Caco-2 (cell line): ENCODE results near the gene TMEM201. TPM values are rescaled to one million over a fixed set of nuclear protein-coding genes. Genes with fewer than 3 reads are reported as not detected.

Experiments
- BruUV-seq: library from RNA; stranded (reverse); fragments of 400-500 nt; replicated peaks from 2 replicates; lab custom pipeline; 2021; lab: Mats Ljungman, UMichigan
- CTCF ChIA-PET: fragments of 300-600 bp; sonication (Branson Sonifier 250); formaldehyde crosslinking; loops from one replicate; lab custom pipeline; 2022; ENCODE audit warnings: antibody characterized with exemption; lab: Charles Lee
- POLR2A ChIA-PET: fragments of 300-600 bp; sonication (Branson Sonifier 250); formaldehyde crosslinking; loops from one replicate; lab custom pipeline; 2022; ENCODE audit warnings: antibody characterized with exemption; lab: Charles Lee
- DNase-seq, 2 experiments: peaks; one replicate each; pipeline versions ENCODE4 v3.0.0 to v3.0.0-alpha.2; 2020 to 2022
- H3K27me3 ChIP-seq: replicated peaks from 2 replicates; pipeline ENCODE4 v1.6.0; 2011; ENCODE audit warnings: low read length; ENCODE audit not compliant: control insufficient read depth, insufficient read depth
- H3K36me3 ChIP-seq: 2 replicates; pipeline ENCODE4 v1.5.1; 2011; ENCODE audit warnings: low read length; ENCODE audit not compliant: control insufficient read depth, insufficient read depth
- H3K4me1 ChIP-seq: fragments of 250-450 bp; sonication (Bioruptor Pico); 2 replicates; pipeline ENCODE4 v1.5.1; 2020; ENCODE audit warnings: mild to moderate bottlenecking
- H3K4me3 ChIP-seq: 2 replicates; pipeline ENCODE4 v1.5.1; 2011; ENCODE audit warnings: low read depth, mild to moderate bottlenecking, control low read depth, low read length
- H3K9me3 ChIP-seq: fragments of 250-450 bp; sonication (Bioruptor Pico); 2 replicates; pipeline ENCODE4 v1.5.1; 2020; ENCODE audit warnings: mild to moderate bottlenecking, moderate library complexity
- H3K27ac Mint-ChIP-seq: one replicate; pipeline ENCODE4 v1.8.0; 2022; ENCODE audit warnings: mixed read lengths; ENCODE audit not compliant: unreplicated experiment
- H3K27me3 Mint-ChIP-seq: one replicate; pipeline ENCODE4 v1.8.0; 2022; ENCODE audit warnings: mixed read lengths; ENCODE audit not compliant: insufficient read depth, unreplicated experiment
- H3K36me3 Mint-ChIP-seq: one replicate; pipeline ENCODE4 v1.8.0; 2022; ENCODE audit warnings: mild to moderate bottlenecking, mixed read lengths; ENCODE audit not compliant: insufficient read depth, unreplicated experiment
- H3K4me1 Mint-ChIP-seq: one replicate; pipeline ENCODE4 v1.8.0; 2022; ENCODE audit warnings: low read depth, mixed read lengths; ENCODE audit not compliant: unreplicated experiment
- H3K4me3 Mint-ChIP-seq: one replicate; pipeline ENCODE4 v1.8.0; 2022; ENCODE audit warnings: mild to moderate bottlenecking, moderate library complexity, mixed read lengths; ENCODE audit not compliant: unreplicated experiment
- H3K9me3 Mint-ChIP-seq: one replicate; pipeline ENCODE4 v1.8.0; 2022; ENCODE audit warnings: mixed read lengths; ENCODE audit not compliant: unreplicated experiment
- CTCF ChIP-seq, 2 experiments: fragments of 200-600 bp in 1 of 2; IDR thresholded peaks; 1 replicate in 1 of 2; 2 replicates in 1 of 2; pipeline versions ENCODE4 v1.5.1 to v1.8.0; 2011 to 2022; ENCODE audit warnings: antibody characterized with exemption in 1 of 2, control low read depth in 1 of 2, inconsistent platforms in 1 of 2, low read depth in 1 of 2, low read length in 1 of 2, mild to moderate bottlenecking in 1 of 2, moderate library complexity in 1 of 2; ENCODE audit not compliant: insufficient read depth in 1 of 2, severe bottlenecking in 1 of 2, unreplicated experiment in 1 of 2
- intact Hi-C: fragments of 100-400 bp; cut with micrococcal nuclease; formaldehyde crosslinking; loops from one replicate; pipeline ENCODE4 v1.10.0; 2022; ENCODE audit not compliant: unreplicated experiment
- total RNA-seq: library from RNA; stranded (reverse); gene quantifications from 2 replicates; pipeline ENCODE4 v1.2.3, GENCODE V29; 2022

Gene TMEM201
- total RNA-seq, 1 experiment from 2014 or later = 27.2 TPM

GRCh38 chr1:9593147-9593491, 4.4 kb downstream of the TMEM201 start:
- Histone ChIP-seq H3K36me3 (no peaks in the 10 kb centered on the region), H3K9me3 (no peaks in the 10 kb centered on the region), H3K27me3 (no peaks in the 10 kb centered on the region), H3K4me3 (no peak overlapping the region), H3K4me1 (peaks cover 7% of the 10 kb centered on the region; the same call in 1 of the 2 replicates)
- no TSS peak for BruUV-seq
- POLR2A ChIA-PET = no interaction called here
- Mint-ChIP-seq H3K27me3 (no peaks in the 10 kb centered on the region), H3K4me1 (no peaks in the 10 kb centered on the region), H3K27ac (no peak overlapping the region), H3K36me3 (peaks cover 12% of the 10 kb centered on the region), H3K9me3 (no peaks in the 10 kb centered on the region), H3K4me3 (no peak overlapping the region)
- CTCF ChIA-PET = interaction anchor here (1.1 kb wide), 1 partner anchor 94 kb away, joined by 3 read pairs; no protein-coding TSS in a partner anchor
- DNase-seq = no peak
- no peak for TF ChIP-seq CTCF (IDR thresholded peaks at IDR 0.05; ENCODE audit: insufficient read depth in 1 of 2, low read depth in 1 of 2, low read length in 1 of 2, severe bottlenecking in 1 of 2, unreplicated experiment in 1 of 2)
- intact Hi-C loops = no loop called here

- CTCF ChIA-PET = no interaction called here
- H3K27ac Mint-ChIP-seq = no peak overlapping the region
Measured at GRCh38 chr1:9593492-9594465, 5.1 kb downstream of the TMEM201 start.

More at GRCh38 chr1:9593492-9594465, 5.1 kb downstream of the TMEM201 start:
- no peak for TF ChIP-seq CTCF (IDR thresholded peaks at IDR 0.05; ENCODE audit: insufficient read depth in 1 of 2, low read depth in 1 of 2, low read length in 1 of 2, severe bottlenecking in 1 of 2, unreplicated experiment in 1 of 2)
- Mint-ChIP-seq H3K27me3 (no peaks in the 10 kb centered on the region), H3K36me3 (peaks cover 16% of the 10 kb centered on the region), H3K9me3 (no peaks in the 10 kb centered on the region), H3K4me1 (no peaks in the 10 kb centered on the region), H3K4me3 (no peak overlapping the region)
- DNase-seq = peak in 1 of 2 experiments; percentile 24
- Histone ChIP-seq H3K4me3 (no peak overlapping the region), H3K36me3 (no peaks in the 10 kb centered on the region), H3K9me3 (no peaks in the 10 kb centered on the region), H3K4me1 (peaks cover 7% of the 10 kb centered on the region; the same call in 1 of the 2 replicates), H3K27me3 (no peaks in the 10 kb centered on the region)
- no TSS peak for BruUV-seq
- POLR2A ChIA-PET = no interaction called here
- intact Hi-C loops = no loop called here
